ENCODE measurements around the gene RAP1GDS1.

GRCh38 chr4:98363431-98363830, 102.2 kb downstream of the RAP1GDS1 start:
- TF ChIP-seq CTCF (IDR thresholded peaks at IDR 0.05) (no peak), POLR2AphosphoS5 (IDR thresholded peaks at IDR 0.05) (no peak)

Measured in esophagus muscularis mucosa (tissue), 3 donors.